ENCODE data around the gene SECISBP2. TPM values are rescaled to one million over a fixed set of nuclear protein-coding genes. Genes with fewer than 3 reads are reported as not detected.

The SECISBP2 gene
- total RNA-seq, 2 donors from 2014 or later: 43.1 to 76.2 TPM

DNA sequence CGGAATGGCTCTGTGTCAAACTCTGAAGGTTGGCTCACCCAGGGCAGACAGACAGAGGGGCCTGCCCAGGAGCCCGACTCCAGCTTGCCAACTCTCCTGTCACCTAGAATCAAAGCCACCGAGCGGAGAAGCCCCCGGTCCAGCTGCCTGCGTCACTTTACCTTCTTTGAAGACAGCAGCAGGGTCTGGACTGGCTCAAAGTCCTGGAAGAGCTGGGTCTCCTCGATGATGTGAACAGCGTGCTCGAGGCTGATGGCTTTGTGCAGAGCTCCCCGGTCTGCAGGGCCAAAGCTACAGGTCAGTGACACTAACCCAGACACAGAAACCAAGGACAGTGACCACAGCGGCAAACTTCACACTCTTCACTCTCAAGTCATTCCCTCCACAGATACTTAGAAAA lies 67.9 kb downstream of the SECISBP2 start:
- peaks cover 0 to 5% of the 10 kb centered on the region in 2 donors for H3K36me3 ChIP-seq
- no peaks in the 10 kb centered on the region for H3K4me1 ChIP-seq (replicated peaks)
- no peak for DNase-seq (ENCODE audit: low spot score)
- intact Hi-C loops (cut with DNase I): no loop called here
- no peak overlapping the region for H3K4me3 ChIP-seq
- no peaks in the 10 kb centered on the region for H3K9me3 ChIP-seq
- TF ChIP-seq CTCF (IDR thresholded peaks at IDR 0.05): no peak
- TF ChIP-seq POLR2A (IDR thresholded peaks at IDR 0.05): no peak
- no peak for TF ChIP-seq POLR2AphosphoS5 (IDR thresholded peaks at IDR 0.05)
- 78% methylated on average over 11 of the region's 11 CpGs for WGBS
- H3K27me3 ChIP-seq (replicated peaks; ENCODE audit: insufficient read depth): no peaks in the 10 kb centered on the region
- H3K27ac ChIP-seq: peak overlapping the region in 1 of 2 donors; percentile 11

GRCh38 chr9:89386797-89387196 lies 68.5 kb downstream of the SECISBP2 start:
- 47% methylated on average over 9 of the region's 11 CpGs for WGBS
- Histone ChIP-seq H3K9me3 (no peaks in the 10 kb centered on the region), H3K4me3 (no peak overlapping the region), H3K4me1 (replicated peaks) (no peaks in the 10 kb centered on the region), H3K36me3 (peaks cover 0 to 4% of the 10 kb centered on the region in 2 donors), H3K27ac (peak overlapping the region in 1 of 2 donors; percentile 11), H3K27me3 (replicated peaks; ENCODE audit: insufficient read depth) (no peaks in the 10 kb centered on the region)
- TF ChIP-seq POLR2AphosphoS5 (IDR thresholded peaks at IDR 0.05): peak; percentile 83
- TF ChIP-seq CTCF (IDR thresholded peaks at IDR 0.05): peak in 1 of 4 experiments; percentile 9
- no peak for TF ChIP-seq POLR2A (IDR thresholded peaks at IDR 0.05)
- DNase-seq (ENCODE audit: low spot score): peak; percentile 84
- intact Hi-C loops (cut with DNase I): no loop called here

- whole genome bisulfite sequencing: 59% methylated on average over 20 of the region's 20 CpGs
- H3K4me1 ChIP-seq (replicated peaks): no peaks in the 10 kb centered on the region
- intact Hi-C loops (cut with DNase I): no loop called here
- no peaks in the 10 kb centered on the region for H3K27me3 ChIP-seq (replicated peaks; ENCODE audit: insufficient read depth)
- H3K4me3 ChIP-seq: no peak overlapping the region
- H3K9me3 ChIP-seq: no peaks in the 10 kb centered on the region
- no peak for DNase-seq (ENCODE audit: low spot score)
- TF ChIP-seq POLR2AphosphoS5 (IDR thresholded peaks at IDR 0.05) (no peak), POLR2A (IDR thresholded peaks at IDR 0.05) (no peak), CTCF (IDR thresholded peaks at IDR 0.05) (no peak)
- H3K27ac ChIP-seq: peak overlapping the region; percentile 3 to 11
- H3K36me3 ChIP-seq: peaks cover 0 to 4% of the 10 kb centered on the region in 2 donors
Observed at GRCh38 chr9:89387197-89387849, 69.0 kb downstream of the SECISBP2 start.

GRCh38 chr9:89388084-89388867 lies 70.0 kb downstream of the SECISBP2 start:
- Histone ChIP-seq H3K27me3 (replicated peaks; ENCODE audit: insufficient read depth) (no peaks in the 10 kb centered on the region), H3K36me3 (peaks cover 0 to 4% of the 10 kb centered on the region in 2 donors), H3K27ac (peak overlapping the region; percentile 3 to 36), H3K9me3 (no peaks in the 10 kb centered on the region), H3K4me3 (no peak overlapping the region), H3K4me1 (replicated peaks) (no peaks in the 10 kb centered on the region)
- intact Hi-C loops (cut with DNase I): no loop called here
- no peak for TF ChIP-seq POLR2A (IDR thresholded peaks at IDR 0.05)
- peak; percentile 75 for TF ChIP-seq POLR2AphosphoS5 (IDR thresholded peaks at IDR 0.05)
- TF ChIP-seq CTCF (IDR thresholded peaks at IDR 0.05): no peak
- DNase-seq (ENCODE audit: low spot score): peak; percentile 33
- WGBS: 86% methylated on average over 19 of the region's 19 CpGs
